ENCODE measurements around the gene ZNF787.

ZNF787 gene

GRCh38 chr19:56148096-56148495 lies 27.0 kb upstream of the ZNF787 start:
- no peak overlapping the region for H3K27ac ChIP-seq
- no peaks in the 10 kb centered on the region for H3K9me3 ChIP-seq
- no peak overlapping the region for H3K4me3 ChIP-seq
- H3K4me1 ChIP-seq = peaks cover 0 to 9% (median under 1%) of the 10 kb centered on the region in 4 donors
- H3K36me3 ChIP-seq = peaks cover 16 to 48% (median 36%) of the 10 kb centered on the region in 3 donors
- intact Hi-C loops (cut with DNase I; ENCODE audit: low total_unique reads) = no loop called here
- DNase-seq = no peak
- H3K27me3 ChIP-seq = no peaks in the 10 kb centered on the region
- no peak for TF ChIP-seq CTCF (IDR thresholded peaks at IDR 0.05)

- Histone ChIP-seq H3K4me3 (no peak overlapping the region), H3K4me1 (peaks cover 0 to 16% (median 5%) of the 10 kb centered on the region in 4 donors), H3K27ac (no peak overlapping the region), H3K36me3 (peaks cover 16 to 48% (median 36%) of the 10 kb centered on the region in 3 donors), H3K9me3 (no peaks in the 10 kb centered on the region), H3K27me3 (no peaks in the 10 kb centered on the region)
- no peak for DNase-seq
- no peak for TF ChIP-seq CTCF (IDR thresholded peaks at IDR 0.05)
- intact Hi-C loops (cut with DNase I; ENCODE audit: low total_unique reads) = no loop called here
Observed at GRCh38 chr19:56147307-56147706, 26.2 kb upstream of the ZNF787 start.

- H3K27me3 ChIP-seq = no peaks in the 10 kb centered on the region
- TF ChIP-seq CTCF (IDR thresholded peaks at IDR 0.05) = no peak
- no peak for DNase-seq
- intact Hi-C loops (cut with DNase I; ENCODE audit: low total_unique reads) = no loop called here
- no peak overlapping the region for H3K27ac ChIP-seq
- H3K36me3 ChIP-seq = peaks cover 16 to 48% (median 36%) of the 10 kb centered on the region in 3 donors
- H3K4me3 ChIP-seq = no peak overlapping the region
- H3K4me1 ChIP-seq = peaks cover 0 to 20% (median 9%) of the 10 kb centered on the region in 4 donors
- no peaks in the 10 kb centered on the region for H3K9me3 ChIP-seq
Observed at GRCh38 chr19:56146904-56147303, 25.8 kb upstream of the ZNF787 start.

- intact Hi-C loops (cut with DNase I; ENCODE audit: low total_unique reads) = no loop called here
- Histone ChIP-seq H3K4me3 (no peak overlapping the region), H3K27me3 (no peaks in the 10 kb centered on the region), H3K27ac (no peak overlapping the region), H3K4me1 (peaks cover 0 to 24% (median 12%) of the 10 kb centered on the region in 4 donors), H3K9me3 (no peaks in the 10 kb centered on the region), H3K36me3 (peaks cover 16 to 48% (median 36%) of the 10 kb centered on the region in 3 donors)
- no peak for DNase-seq
- TF ChIP-seq CTCF (IDR thresholded peaks at IDR 0.05) = no peak
Observed at GRCh38 chr19:56145698-56146097, 24.6 kb upstream of the ZNF787 start.

GRCh38 chr19:56144831-56145230 lies 23.7 kb upstream of the ZNF787 start:
- Histone ChIP-seq H3K27me3 (no peaks in the 10 kb centered on the region), H3K4me1 (peaks cover 0 to 29% (median 17%) of the 10 kb centered on the region in 4 donors), H3K36me3 (peaks cover 16 to 43% (median 31%) of the 10 kb centered on the region in 3 donors), H3K27ac (no peak overlapping the region), H3K4me3 (no peak overlapping the region), H3K9me3 (no peaks in the 10 kb centered on the region)
- no peak for DNase-seq
- TF ChIP-seq CTCF (IDR thresholded peaks at IDR 0.05) = no peak
- intact Hi-C loops (cut with DNase I; ENCODE audit: low total_unique reads) = no loop called here

- Histone ChIP-seq H3K36me3 (peaks cover 16 to 39% (median 27%) of the 10 kb centered on the region in 3 donors), H3K9me3 (no peaks in the 10 kb centered on the region), H3K27ac (no peak overlapping the region), H3K4me3 (no peak overlapping the region), H3K4me1 (peaks cover 0 to 30% (median 18%) of the 10 kb centered on the region in 4 donors), H3K27me3 (no peaks in the 10 kb centered on the region)
- intact Hi-C loops (cut with DNase I; ENCODE audit: low total_unique reads) = no loop called here
- no peak for TF ChIP-seq CTCF (IDR thresholded peaks at IDR 0.05)
- no peak for DNase-seq
Observed at GRCh38 chr19:56144376-56144775, 23.3 kb upstream of the ZNF787 start.

Measured in tibial artery (tissue), 4 donors.